ENCODE data around the gene FTO. TPM values are rescaled to one million over a fixed set of nuclear protein-coding genes. Genes with fewer than 3 reads are reported as not detected.
A peak's percentile ranks its signal among the peaks of the same experiment; 100 is the strongest.
"Not testable (repeated sequence)": the region's sequence is repeated elsewhere in the genome, so short reads cannot be mapped to it uniquely, and the experiment has no call there.

FTO gene
- total RNA-seq (2014; rRNA removed; shearing (Covaris generic)) = 62.8 and 73.6 TPM in 2 replicates

DNA sequence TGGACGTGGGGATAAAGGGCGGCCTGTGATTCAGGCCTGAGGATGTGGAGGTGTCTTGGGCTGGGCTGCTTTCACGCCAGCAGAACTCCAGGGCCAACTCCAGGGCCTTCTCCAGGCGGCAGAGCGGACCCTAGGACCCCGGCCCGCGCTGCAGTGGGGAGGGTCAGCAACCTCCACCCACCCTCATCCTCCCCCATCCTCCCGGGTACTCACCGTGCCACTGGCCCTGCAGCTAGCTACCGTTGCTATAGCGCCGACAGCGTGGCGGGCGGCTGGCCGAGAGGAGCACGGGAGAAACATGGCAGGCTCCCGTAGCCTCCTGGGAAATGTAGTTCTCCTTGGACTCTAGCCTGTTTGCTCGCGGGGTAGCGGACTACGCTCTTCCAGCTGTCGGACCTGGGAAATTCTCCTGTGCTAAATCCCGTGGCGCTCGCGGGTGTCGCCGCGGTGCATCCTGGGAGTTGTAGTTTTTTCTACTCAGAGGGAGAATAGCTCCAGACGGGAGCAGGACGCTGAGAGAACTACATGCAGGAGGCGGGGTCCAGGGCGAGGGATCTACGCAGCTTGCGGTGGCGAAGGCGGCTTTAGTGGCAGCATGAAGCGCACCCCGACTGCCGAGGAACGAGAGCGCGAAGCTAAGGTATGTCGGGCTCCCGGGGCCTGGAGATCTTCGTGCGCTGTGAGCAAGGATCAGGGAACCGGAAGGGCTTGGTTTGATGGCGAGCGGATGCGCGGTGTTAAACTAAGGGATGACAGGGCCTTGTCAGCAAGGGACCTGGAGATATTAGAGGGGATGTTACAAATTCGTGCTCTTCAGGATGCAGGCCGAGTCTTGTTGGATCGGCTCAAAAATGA, at the start of gene FTO, which contains the start of gene RPGRIP1L:
TSS of gene FTO (plus strand) at position 567 of the 855 bp plus-strand sequence.
TSS of gene RPGRIP1L (minus strand) at position 270 of the 855 bp plus-strand sequence. CDS start 3,136 bp downstream, outside the sequence.
- peak; percentile 98 for DNase-seq (ENCODE audit: low spot score)

DNA sequence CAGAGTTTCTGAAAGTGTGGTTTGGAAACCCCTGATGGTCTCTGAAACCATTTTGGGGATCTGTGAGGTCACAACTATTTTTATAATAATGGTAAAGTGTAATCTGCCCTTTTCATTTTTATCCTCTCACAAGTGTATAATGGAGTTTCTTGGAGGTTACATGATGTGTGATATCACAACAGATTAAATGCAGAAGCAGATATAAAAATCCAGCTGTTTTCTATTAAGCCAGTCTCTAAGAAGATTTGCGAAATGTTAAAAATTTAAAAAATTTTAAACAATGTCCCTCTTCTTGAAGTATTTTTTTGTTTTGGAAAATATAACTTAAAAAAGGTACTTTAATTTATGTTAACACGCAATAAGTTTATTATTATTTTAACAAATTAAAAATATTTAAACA, 49.0 kb upstream of the FTO start:
- no peak for DNase-seq (ENCODE audit: low spot score)

- no peak for DNase-seq (ENCODE audit: low spot score)
These were observed 41.9 kb upstream of the FTO start for GRCh38 chr16:53662072-53662471.

- peak; percentile 97 for DNase-seq (ENCODE audit: low spot score)
These were observed 39.1 kb upstream of the FTO start for GRCh38 chr16:53664724-53665345.

DNA sequence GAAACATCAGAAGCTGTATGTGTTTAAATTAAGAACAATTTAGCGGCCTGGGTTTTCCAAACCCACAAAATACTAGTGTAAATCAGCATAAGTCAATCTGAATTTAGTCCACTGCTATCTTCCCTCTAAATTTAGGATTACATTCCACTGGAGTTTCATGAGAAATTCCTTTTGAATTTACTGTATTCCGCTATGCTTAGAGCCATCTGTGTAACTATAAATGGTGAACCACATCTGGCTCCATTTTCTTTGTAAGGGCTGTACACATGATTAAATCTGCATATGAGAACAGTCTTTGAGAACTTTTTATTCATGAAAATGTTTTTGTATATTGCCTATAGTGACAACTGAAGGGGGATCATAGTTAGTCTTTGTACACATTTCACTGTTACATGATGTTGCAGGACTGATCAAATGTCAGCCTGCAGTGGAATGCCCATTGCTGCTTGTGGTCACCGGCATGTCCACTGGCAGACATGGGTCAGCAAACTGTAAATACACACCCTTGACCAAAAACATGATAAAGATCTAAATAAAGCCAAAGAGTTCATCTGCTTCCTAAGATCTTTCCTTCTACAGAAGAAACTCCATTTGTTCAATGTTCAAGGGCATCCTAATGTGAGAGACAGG, 37.1 kb upstream of the FTO start:
- peak; percentile 8 for DNase-seq (ENCODE audit: low spot score)

DNA sequence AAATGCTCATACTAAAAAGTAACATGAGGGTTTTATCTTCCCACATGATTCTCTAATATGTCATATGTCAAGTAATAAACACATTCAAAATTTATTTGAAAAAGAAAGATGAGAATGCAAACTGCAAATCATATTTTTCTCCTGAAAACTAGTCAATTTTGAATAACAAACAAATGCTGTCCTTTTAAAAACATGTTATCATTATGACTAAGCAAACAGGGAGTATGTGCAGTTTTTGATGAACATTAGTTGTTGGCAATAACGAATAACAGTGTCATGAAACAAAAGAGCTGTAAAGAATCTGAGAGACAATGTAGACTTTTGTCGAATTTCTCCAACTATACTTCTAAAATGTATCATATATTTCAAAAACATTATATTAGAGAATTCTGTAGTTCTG, 35.1 kb upstream of the FTO start:
- DNase-seq (ENCODE audit: low spot score) = no peak

- DNase-seq (ENCODE audit: low spot score) = no peak
These were observed 31.5 kb upstream of the FTO start for GRCh38 chr16:53672461-53672860.

GRCh38 chr16:53673189-53673588, 30.8 kb upstream of the FTO start:
- no peak for DNase-seq (ENCODE audit: low spot score)

DNA sequence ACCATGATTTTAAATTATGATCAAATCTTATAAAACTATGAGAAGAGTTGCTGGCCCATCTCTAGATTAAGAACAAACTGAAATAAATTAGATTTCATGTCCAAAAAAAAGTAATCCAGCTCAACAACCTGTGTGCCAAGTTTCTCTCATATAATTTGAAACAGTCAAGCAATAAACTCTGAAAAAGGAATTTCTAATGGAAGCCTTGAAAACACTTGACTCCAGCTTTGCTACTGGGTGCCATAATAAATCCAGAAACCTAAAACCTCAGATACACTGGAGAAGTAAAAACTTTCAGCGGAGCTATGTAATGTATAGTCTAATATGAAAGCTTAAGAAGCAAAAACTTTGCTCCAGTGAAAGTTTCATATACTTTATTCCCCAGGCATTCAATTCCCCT, 25.8 kb upstream of the FTO start:
- no peak for DNase-seq (ENCODE audit: low spot score)

DNA sequence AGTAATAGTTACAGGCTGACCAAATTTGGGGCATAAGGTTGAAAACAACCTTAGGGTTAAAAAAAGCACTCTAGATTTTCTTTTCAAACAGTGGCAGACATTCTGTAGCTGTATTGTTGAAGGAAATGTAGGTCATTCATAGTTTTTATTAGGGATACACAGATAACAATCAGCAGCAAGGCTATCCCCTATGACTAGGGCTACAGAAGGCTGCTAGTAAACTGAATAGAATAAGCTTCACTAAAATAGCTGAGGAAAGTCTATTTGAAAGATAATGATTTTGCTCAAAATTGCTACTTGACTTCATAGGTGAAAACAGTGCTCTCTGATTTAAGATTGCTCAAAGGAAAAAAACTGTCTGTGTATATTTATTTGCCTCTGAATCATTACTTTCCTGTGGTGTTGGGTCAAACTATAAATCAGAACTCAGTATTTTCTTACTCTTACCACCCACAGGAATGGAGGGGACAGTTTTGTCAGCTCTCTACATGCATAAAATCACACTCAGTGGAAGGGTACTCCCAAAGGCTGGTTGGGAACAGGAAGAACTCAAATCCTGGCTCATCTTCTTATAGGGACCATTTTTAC, 25.1 kb upstream of the FTO start:
- no peak for DNase-seq (ENCODE audit: low spot score)

DNA sequence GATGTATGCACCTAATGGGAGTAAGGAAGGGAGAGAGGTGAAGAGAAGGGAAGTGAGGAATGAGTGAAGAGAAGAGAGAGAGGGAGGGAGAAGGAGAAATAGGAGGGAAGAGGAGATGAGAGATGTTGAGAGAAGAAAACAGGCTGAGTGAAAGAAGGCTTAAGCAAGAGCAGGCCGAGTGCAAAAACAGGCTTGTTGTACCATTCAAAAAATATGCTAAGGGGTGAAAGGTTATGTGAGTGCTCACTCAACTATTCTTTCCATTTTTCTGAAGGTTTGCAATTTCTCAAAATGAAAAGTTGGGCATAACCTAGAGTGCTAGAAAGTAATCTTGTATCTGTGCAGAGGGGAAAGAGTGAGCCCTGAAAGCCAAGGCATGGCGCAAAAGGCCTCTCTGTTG, 23.2 kb upstream of the FTO start:
- no peak for DNase-seq (ENCODE audit: low spot score)

DNA sequence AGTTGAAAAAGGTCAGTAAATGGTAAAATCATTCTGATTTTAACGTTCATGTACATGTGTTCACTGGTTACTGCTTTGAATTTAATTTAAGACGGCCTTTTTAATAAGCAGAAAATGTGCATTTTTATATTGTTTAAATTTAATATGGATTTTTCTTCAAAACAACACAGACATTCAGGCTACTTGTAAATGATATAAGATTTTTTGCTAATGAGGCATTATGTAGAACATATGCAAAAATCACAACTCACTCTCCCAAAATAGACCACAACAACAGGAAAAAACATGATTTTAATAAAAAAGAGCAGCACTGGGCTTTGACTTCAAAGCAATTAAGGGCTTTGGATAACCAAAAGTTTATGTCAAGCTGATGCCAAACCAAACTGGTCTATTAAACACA, 22.6 kb upstream of the FTO start:
- DNase-seq (ENCODE audit: low spot score) = no peak

DNA sequence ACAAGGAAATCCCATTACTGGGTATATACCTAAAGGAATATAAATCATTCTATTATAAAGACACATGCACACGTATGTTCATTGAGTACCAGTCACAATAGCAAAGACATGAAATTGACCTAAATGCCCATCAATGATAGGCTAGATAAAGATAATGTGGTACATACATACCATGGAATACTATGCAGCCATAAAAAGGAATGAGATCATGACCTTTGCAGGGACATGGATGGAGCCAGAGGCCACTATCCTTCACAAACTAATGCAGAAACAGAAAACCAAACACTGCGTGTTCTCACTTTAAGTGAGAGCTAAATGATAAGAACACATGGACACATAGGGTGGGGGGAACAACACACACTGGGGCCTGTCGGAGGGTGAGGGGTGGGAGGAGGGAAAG, 18.6 kb upstream of the FTO start:
- DNase-seq (ENCODE audit: low spot score) = not testable (repeated sequence)

- DNase-seq (ENCODE audit: low spot score) = no peak
These were observed 17.2 kb upstream of the FTO start for GRCh38 chr16:53686710-53687109.

DNA sequence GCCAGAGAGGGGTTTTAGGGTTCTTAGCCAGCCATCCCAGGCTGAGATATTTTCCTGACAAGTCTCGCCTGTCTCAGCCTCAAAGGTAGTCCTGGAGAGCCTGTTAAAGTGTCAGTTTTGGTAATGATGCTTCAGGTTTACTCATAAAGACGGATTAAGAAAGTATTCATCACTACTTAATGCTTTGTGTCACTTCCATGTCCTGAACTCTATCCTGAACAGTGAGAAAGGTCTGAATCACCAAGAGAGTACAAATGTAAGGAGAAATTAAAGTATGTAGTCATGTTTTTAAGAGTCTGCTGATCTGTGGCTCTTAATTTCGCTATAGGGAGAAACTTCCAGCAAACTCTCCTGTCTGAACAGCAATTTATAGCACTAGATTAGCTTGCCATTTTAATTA, 14.3 kb upstream of the FTO start:
- no peak for DNase-seq (ENCODE audit: low spot score)

- DNase-seq (ENCODE audit: low spot score) = no peak
These were observed 13.2 kb upstream of the FTO start for GRCh38 chr16:53690771-53691170.

DNA sequence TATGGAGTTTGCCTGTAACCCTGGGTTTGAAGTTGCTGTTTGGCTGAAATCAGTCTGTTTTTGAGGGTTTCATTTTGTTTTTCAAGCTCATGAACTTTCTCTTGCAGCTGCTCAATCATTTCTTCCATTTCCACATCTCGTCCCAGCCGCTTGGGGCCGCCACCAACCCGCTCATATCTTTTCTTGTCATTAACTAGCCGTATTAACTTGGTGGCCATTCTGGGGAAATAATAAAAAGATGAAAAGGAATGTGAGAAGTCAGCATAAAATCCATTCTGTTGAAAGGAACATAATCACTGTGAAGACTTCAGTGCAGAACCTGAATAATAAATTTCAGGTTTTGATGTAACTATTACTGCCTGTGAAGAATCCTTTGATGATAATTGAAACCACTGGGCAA, 11.8 kb upstream of the FTO start:
- no peak for DNase-seq (ENCODE audit: low spot score)

DNA sequence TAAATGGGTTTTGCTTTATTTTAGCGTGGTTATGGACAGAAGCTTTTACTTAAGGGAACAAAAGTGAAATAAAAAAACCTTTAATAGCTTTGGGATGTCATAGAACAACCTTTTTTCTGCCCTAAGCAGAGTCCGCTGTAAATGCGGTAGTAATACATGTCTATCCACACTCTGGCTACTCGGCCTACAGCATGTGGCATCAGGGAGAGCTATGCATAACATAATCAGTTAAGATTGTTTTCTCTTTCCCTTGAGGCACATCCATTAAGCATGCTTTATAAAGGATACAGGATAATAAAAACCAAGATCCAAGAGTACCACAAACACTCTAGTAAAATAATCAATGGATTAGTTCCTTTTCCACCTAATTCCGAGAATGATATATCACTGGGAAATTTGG, 10.6 kb upstream of the FTO start:
- no peak for DNase-seq (ENCODE audit: low spot score)

GRCh38 chr16:53695070-53695469, 8.9 kb upstream of the FTO start:
- DNase-seq (ENCODE audit: low spot score) = no peak

GRCh38 chr16:53698271-53698670, 5.7 kb upstream of the FTO start:
- DNase-seq (ENCODE audit: low spot score) = not testable (repeated sequence)

DNA sequence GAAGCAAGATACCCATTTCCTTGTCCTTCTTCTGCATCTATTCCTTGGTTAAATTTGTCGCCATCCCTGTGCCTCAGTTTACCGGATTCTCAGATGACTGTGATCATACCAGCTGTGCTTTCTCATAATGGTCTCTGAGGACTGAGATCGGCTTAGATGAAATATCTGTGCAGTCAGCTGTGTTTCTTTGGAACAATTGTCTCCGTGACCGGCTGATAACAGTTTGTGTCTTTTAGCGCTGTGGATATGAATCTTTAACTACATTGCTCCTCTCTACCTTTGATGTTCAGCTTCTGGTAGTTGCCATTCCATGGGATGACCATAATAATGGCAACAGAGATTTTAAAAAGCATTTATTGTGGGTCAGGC, 473 bp downstream of the FTO start:
- DNase-seq (ENCODE audit: low spot score) = no peak

- DNase-seq (ENCODE audit: low spot score) = no peak
These were observed 3.7 kb downstream of the FTO start for GRCh38 chr16:53707671-53708070.

All from H4 (cell line).